SHP77 treated with DMSO at 0.1 percent for 48 hours (cell line): Measurements from ENCODE around the gene VTI1A.

Experiments
- DNase-seq: peaks from one replicate; lab custom pipeline; 2025; lab: John Stamatoyannopoulos, UW

The VTI1A gene

DNA sequence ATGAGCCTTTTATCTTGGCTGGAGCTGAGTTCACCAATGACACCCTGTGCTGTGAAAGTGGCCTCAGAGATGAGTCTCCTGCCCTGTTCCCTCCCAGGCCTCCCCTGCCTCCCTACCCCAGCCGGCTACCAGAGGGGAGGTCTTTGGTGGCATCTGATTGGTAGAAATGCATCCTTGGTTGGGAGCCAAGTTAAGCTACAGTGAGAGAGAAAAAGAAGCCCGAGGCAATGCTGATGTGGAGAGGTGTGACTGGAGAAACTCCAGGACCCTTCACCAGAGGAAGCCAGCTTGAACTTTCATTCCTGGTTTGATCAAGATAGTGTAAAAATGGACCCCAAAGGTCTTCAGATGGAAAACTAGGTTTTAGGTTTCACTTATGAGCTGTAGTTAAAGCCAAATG is 311.9 kb downstream of the VTI1A start:
- no peak for DNase-seq

DNA sequence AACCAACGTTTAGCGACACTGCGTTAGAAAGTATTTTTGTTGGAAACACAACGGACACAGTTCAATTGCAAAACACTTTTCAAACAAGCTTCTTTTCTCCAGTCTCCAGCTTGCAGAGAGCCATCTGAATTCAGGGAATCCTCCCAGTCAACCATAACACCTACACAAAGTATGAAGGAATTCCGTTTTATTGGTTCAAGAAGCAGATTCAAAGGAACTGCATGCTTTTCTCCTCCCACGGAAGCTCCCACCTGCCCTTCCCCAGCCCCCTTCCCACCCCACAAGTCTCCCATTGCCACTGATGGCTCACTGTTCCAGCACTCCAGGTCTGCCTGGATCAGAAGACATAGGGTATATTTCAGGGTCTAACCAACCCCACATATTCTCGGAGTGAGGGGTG is 312.5 kb downstream of the VTI1A start:
- DNase-seq = no peak

DNA sequence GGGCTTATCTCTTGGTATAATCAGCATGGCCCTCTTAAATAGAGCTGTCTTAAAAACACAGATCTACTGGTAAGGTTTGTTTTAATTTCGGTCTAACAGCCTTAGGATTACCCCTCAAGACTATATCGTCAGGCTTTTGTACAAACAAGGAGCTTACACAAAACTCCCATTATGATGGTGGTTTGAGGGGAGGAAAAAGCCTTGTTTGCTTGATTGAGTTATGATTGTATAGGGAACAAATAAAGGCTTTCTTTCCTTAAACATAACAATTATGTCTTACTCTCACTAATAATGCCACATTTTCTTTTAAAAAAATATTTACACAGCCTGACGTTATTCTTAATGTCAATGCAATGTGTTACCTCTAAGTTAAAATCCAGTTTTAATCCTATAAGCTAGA is 314.2 kb downstream of the VTI1A start:
- DNase-seq = no peak

DNA sequence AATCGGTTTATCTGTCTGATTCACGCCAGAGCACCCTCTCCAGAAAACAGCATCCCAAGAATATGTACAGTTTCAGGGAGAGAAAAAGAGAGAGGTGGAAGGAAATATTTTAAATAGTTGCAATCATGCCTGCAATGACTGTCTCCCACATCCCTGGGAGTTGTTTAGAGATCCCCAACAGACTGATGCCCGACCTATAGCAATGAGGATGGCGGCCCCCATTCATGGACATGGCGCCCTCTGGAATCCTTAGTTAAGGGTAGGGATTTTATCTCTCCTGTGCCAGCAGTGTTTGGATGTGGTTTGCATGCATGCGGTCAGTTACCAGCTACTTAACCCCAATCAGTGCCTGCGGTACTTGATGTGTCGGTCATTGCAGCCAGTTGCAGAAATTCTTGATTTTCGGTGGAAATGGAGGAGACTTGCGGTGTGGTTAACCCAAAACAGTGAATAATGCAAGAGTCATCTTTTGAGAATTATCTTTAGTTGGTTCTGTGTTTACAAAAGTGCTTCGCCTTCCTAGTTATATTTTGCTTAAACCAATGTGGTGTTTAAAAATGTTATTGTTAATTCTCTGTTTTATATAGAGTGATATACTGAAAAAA is 317.0 kb downstream of the VTI1A start:
- no peak for DNase-seq

DNA sequence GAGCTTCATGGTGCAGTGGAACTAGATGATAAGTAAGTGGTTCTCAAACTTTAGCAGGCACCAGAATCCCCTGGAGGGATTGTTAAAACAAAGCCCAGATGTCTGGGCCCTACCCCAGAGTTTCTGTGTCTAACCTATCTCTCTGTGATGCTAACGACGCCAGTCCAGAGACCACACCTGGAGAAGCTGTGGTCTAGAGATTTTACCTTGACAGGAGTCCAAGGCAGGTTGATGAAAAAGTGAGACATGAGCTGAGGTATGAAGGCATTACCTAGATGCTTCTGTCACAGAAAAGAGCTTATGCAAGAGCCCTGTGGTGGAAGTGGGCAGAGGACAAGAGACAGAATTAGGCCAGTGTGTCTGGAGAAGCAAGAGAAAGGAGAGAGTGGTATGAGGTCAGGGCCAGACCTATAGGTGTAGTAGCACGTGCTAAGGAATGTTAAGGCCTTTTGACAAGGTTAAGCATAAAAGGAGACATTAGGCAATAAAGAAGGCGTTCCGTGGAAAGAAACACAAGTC is 318.8 kb downstream of the VTI1A start:
- no peak for DNase-seq

DNA sequence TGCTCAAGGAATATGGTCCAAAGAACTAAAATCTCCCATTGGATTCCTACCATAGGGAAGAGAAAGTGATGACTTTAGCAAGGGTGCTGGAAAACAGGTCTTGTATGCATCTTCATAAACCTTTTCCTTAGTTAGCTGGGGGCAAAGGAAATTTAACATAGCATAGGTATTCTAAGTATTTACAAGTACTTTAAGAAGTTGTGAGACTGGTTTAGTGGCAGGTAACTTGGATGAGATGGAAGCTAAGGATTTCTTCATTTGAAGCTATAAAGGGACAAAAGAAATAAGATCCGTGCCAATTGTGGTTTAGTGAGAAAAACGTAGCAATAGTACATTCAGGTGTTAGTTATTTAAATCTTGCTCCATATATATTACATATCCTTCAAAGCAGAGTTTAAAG is 319.6 kb downstream of the VTI1A start:
- DNase-seq = no peak

DNA sequence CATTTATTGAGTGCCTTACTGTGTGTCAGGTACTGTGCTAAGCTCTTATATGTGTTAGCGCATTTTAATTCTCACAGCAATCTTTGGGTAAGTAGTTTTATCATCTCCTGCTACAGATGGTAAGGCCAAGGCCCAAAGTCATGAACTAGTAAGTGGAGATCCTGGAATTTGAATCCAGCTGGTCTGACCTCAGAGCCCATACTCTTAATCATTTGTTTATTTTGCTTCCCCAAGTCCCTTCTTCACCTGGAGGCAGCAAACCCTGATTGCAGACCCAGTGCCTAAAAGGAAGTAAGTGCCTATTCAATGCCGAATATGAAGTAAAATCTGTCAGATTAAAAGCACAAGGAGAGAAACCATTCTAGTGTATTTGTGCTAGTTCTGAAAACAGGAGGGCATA is 320.1 kb downstream of the VTI1A start:
- no peak for DNase-seq

DNA sequence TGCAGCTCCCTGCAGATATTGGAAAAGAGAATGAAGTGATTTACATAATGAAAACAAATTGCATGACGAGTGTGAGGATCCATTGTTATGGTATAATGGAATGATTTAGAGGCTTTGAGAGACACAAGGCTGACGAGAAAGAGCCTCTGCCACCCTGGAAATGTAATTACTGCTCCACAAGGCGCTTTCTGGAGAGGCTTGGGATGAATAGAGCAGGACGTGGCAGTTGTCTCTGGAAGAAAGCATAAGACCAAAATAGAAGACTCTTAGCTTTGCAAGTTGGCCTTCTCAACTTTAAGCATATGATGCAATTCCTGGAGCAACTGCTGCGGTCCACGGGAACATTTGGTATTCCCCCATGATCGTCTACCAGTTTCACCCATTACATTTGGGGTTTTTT is 321.1 kb downstream of the VTI1A start:
- no peak for DNase-seq

DNA sequence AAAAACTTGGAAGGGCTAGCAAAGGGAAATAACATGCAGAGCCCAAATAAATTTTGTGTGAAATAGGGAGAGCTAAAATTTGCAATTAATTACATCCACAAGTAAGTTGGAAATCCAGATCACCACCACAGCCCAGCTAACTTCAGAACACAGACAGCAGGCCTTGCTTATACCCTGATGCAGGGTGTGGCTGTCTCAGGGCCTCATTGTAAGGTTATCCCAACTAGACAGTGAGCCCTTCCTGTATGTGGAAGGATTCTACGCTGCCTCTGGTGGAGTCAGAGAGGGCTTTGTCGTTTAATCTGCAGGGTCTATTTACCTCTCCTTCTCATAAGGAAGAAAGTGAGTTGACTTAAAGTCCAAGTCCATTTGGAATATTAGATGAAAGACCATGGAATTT is 322.1 kb downstream of the VTI1A start:
- no peak for DNase-seq

DNA sequence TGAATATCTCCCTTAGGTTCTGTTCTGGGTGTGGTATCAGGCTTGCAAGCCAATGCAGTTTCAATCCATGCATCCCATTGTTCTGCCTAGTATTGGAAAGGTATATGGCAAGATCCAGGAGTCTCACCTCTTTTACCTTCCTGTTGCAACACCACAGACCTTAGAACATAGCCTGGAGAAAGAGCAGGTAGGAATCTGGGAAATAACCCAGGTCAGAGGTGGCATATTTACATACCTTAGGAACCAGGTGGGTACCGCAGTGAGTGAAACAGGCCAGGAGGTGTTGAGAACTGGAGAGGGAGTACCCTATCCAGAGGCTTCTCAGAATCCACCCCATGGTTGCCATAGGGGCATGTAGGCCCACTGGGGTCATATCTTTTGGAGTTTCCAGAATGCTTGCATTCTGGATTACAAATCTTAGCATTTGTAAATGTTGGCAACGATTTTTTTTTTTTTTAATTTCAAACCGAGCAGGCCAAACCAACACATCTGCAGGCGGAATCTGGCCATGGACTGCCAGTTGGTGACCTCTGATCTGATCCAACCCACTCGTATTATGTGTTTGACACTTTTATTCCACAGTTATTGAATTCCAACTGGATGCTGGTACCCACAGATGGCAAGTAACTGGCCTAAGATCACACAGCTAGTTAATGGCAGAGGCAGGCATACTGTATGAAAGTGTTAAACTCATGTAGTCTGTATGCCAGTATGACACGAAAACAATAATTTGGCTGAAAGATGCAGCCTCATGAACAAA is 322.8 kb downstream of the VTI1A start:
- no peak for DNase-seq

DNA sequence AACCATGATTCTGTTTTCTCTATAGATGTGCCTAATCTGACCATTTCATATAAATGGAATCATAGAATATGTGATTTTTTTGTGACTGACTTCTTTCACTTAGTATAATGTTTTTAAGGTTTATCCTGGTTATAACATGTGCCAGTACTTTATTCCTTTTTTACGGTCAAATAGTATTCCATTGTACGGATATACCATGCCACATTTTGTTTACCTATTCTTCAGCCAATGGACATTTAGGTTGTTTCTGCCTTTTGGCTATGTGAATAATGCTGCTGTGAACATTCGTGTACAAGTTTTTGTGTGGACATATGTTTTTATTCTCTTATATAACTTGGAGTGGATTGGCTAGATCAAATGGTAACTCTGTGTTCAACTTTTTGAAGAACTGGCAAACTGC is 324.7 kb downstream of the VTI1A start:
- no peak for DNase-seq

DNA sequence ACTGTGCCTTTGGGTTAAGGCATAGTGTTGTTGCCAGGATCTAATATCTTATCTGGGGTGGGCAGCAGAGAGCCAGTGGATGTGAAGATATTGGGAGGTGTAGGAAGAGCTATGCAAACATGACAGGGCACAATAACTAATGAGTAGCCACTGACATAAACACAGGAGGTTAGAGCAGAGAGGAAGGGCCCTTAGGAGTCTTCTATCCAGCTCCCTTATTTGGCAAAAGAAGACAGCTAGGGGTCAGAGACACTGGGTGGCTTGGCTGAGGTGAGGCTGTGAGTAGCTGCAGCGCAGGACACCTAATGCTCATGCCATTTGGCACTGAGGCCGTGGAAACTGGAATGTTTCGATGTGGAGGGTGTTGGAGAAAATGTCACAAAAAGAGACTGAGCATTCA is 326.8 kb downstream of the VTI1A start:
- no peak for DNase-seq

DNA sequence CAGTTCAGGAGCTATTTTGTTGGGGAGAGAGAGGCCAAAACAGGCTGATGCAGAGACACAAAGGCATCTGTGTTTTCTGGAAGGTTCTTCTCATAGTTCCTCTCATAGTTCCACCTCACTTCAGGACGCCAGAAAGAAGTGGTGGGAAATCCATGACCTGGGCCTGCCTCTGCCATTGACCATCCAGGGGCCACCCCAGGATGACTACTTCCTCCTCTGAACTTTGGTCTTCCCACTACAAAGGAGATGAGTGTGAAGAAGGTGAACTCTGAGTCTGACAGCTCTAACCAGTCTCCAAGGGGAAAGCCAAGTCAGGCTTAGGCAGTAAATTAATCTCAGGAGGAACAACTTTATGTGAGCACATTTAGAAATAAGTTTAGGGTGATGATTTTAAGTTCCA is 327.2 kb downstream of the VTI1A start:
- DNase-seq = no peak

DNA sequence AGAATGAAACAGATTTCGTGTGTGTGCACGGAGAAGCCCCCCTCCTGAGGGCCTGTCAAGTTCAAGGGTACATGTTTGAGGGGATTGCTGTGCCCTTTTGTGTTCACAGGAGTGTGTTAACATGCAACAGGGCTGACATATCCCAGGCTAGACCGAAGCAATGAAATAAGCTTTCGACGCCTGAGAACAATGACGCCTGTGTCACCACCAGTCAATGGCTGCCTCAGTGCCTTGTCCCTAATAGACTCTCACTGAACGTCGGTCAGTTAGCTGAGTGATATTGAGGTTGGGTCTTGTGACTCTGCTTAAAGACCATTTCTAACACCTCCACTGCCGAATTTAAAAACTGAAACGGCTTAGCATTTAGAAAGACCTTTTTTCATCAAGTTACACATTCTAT is 327.8 kb downstream of the VTI1A start:
- DNase-seq = no peak

DNA sequence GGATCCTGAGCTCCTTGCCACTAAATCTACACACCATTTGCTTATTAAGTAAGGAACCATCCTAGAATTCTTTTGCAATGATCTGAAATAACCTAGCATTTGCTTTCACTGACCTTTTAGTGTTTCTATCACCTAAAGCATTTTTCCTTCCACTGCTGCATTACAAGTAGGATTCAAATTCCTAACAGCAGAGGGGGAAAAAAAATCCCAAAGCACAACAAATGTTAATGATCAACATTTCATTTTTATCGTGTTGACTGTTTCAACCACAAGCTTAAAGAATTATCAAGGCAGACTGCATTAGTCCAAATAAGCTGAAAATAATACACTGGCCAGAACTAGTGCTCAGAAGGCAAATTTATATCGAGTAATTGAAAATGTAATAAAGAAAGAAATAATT is 328.4 kb downstream of the VTI1A start:
- DNase-seq = no peak

DNA sequence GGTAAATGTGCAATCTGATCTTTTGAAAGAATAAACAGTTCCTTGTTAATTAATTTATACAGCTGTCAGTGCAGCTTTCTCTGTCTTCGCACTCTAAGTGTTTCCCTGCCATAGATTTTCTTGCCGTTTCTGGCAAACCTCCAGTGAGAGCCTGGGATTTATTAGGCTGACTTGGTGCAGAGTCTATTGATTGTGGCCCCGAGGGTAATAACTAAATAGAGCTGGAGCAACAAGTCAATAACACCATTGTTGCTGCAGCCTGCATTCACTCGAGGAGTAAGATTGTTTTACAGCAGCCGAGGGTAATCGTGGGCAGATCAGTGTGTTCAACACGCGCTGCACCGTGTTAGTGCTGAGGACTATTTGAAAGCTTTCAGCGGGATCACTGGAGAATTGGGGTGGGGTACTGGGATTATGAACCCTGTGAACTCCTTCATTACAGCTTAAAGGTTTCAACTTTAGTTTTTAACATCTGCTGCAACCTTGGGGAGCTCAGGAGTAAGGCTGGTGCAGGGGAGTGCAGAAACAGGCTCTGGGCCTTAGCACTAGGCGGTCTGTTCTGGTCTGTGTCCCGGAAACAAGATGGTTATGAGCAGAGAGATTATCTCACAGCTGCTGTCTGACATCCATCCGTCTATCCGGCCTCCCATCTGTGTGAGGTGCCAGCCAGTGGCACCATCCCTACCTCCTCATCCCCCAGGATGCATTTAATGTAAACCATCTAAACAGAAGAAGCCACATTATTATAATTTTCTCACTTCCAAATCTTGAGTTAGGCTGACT is 329.1 kb downstream of the VTI1A start:
- DNase-seq = peak; percentile 19

DNA sequence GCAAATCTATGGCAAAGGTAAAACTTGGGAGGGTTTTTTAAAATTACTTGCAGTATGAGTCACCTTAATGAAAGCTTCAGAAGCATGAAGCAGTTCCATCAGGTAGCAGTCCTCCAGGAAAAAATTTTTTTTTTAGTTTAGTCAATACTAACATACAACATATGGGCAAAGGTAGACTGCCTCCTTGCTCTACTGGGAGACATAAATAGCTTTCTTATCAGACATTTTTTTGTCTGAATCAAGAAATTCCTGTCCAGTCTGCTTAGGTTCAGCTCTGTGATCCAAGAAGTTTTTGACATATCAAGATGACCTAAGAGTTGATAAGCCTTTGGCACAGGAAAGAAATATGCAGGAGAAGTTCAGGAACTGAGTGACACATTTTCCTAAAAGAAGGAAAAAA is 331.6 kb downstream of the VTI1A start:
- no peak for DNase-seq

DNA sequence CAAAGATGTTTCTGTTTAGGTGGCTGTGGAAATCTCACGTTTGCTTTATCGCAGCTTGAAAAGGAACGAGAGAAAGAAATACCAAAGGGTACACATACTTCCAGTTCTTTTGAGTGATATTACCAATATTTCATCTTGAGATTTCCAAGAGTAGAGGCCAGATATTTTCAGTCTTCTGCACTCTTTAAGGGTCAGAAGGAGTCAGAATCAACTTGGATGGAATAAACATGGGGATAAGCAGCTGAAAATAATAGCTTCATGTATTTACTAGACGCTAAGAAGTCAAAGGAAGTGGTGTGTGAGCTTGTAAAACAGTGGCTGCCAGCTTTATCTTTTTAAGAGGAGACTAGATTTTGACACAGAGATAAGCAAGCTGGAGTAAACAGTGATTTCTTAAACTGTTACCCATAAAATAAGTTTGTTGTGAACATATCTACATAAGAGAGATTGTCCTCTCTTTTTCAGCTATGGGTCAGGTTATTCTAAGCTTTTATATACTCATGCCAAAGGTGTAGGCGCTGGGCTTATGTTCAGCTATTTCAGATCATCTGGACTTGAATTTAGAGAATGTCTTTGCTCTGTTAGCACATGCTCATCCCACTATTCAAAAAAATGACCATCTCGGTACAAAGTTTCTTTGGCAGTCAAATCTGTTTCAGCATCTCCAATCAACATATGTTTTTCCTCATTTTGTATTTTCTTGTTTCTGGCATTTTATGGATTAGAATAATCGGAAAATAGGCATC is 332.2 kb downstream of the VTI1A start:
- DNase-seq = no peak

DNA sequence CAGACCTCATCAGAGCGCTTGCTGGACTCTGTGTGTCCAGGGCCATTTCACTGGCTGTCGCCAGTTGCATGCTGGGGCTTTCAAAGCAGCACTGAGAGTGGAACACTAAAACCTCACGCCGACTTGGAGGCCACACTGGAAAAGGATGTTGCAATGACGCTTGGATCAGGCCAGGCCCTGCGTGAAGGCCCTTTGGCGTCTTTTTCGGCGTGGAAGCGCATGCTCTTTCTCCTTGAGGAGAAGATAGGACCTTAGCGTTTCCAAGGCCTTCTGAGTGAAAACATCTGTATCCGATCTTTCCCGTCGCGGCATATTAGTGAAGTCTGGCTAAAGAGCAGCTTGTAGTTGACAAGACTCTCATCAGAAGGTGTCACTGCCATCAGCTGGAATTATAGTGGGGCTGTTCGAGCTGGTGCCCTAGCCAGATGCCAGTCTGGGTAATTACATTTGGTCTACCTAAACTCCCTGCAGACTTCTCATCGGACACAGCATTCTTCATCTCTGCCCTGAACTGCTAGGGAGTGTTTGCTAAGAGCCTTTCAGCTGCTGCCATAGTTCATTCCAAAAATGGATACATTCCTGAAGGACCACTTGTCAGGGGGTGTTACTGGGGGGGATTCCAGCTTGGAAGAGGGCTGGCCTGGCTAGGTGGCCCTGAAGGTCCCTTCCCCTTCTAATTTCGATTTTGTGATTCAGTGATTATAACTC is 335.3 kb downstream of the VTI1A start:
- DNase-seq = no peak

DNA sequence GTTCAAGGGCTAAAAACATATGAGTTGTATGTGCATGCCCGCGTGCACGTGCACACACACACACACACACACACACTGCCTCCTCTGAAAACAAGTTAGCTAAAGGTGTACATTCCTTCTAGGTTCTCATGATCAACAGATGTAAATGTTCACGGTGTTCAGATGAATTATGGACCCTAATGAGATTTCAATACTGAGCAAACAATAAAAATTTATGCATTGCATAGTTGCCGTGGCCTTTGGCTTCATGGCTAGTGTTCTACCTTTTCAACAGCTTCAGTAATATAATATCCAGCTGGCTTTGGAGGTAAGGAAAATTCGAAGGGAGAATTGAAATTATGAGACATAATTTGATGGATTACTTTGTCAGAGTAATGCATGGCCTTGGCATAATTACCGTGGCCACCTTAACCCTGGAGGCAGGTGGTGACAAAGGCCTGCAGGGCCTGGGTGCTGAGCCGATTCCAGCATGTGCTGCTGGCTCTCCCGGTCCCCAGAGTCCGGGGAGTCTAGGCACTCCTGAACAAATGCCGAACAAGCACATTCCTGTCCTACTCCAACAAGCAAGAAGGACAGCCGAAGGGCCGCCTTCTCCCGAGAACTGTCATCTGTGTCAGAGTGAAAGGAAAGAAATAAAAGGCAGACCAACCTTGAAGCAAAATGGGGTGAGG is 336.5 kb downstream of the VTI1A start:
- peak; percentile 24 for DNase-seq

DNA sequence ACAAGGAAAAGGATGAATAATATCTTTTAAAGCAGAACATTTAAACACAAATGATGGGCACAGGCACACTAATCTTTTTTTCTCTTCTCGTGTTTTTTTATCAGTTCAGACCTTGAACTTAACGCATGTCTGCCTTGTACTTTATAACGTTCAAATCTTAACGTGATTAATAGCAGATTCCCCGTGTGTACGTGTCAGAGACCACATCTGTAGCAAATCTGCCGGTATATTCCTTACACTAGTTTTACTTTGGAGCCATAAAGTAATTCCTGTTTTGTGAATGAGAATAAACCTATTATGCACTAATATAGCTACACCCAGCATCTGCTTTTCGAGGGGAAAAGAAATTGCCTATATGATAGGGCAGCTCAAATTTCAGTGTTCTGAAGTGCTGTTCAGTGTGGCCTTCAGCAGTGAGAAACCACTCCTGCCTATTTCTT is 337.0 kb downstream of the VTI1A start:
- peak; percentile 27 for DNase-seq
